DMS114 treated with DMSO at 0.1 percent for 48 hours (cell line): ENCODE measurements around the gene REXO4.
A peak's percentile ranks its signal among the peaks of the same experiment; 100 is the strongest.

Experiments used
- DNase-seq: peaks from one replicate; lab custom pipeline; 2025; ENCODE audit not compliant: unreplicated experiment; lab: John Stamatoyannopoulos, UW

Gene REXO4

GRCh38 chr9:133370685-133371084, 47.1 kb downstream of the REXO4 start:
- DNase-seq: no peak

GRCh38 chr9:133369933-133370332, 47.9 kb downstream of the REXO4 start:
- DNase-seq: no peak

GRCh38 chr9:133369422-133369821, 48.4 kb downstream of the REXO4 start:
- no peak for DNase-seq

GRCh38 chr9:133368249-133368881, 49.4 kb downstream of the REXO4 start:
- DNase-seq: no peak

- no peak for DNase-seq
Measured at GRCh38 chr9:133367778-133368177, 50.0 kb downstream of the REXO4 start.

GRCh38 chr9:133367221-133367620, 50.6 kb downstream of the REXO4 start:
- no peak for DNase-seq

- DNase-seq: no peak
Measured at GRCh38 chr9:133366435-133366834, 51.4 kb downstream of the REXO4 start.

- no peak for DNase-seq
Measured at GRCh38 chr9:133362359-133363044, 55.3 kb downstream of the REXO4 start.

- DNase-seq: no peak
Measured at GRCh38 chr9:133361507-133362092, 56.2 kb downstream of the REXO4 start.

- DNase-seq: no peak
Measured at GRCh38 chr9:133360400-133361393, 57.1 kb downstream of the REXO4 start.

- no peak for DNase-seq
Measured at GRCh38 chr9:133359399-133360175, 58.2 kb downstream of the REXO4 start.

- no peak for DNase-seq
Measured at GRCh38 chr9:133357656-133358055, 60.2 kb downstream of the REXO4 start.

GRCh38 chr9:133356391-133357091, 61.3 kb downstream of the REXO4 start, which contains the start of the genes SURF1 and SURF2:
TSS of gene SURF1 (minus strand) at chr9:133356487. CDS start at chr9:133356453, 34 bp downstream.
TSS of gene SURF2 (plus strand) at chr9:133356550. CDS start at chr9:133356593, 43 bp downstream.
- peak; percentile 22 for DNase-seq
